GM12801 (cell line): Measurements from ENCODE around the gene HSPH1.

Source experiments
- TF ChIP-seq, protein P1 (sequence below): IDR thresholded peaks from one replicate; pipeline ENCODE4 v1.5.1; 2011; ENCODE audit warnings: control low read depth; ENCODE audit not compliant: insufficient read length; ENCODE audit errors: extremely low read depth

HSPH1 gene

DNA sequence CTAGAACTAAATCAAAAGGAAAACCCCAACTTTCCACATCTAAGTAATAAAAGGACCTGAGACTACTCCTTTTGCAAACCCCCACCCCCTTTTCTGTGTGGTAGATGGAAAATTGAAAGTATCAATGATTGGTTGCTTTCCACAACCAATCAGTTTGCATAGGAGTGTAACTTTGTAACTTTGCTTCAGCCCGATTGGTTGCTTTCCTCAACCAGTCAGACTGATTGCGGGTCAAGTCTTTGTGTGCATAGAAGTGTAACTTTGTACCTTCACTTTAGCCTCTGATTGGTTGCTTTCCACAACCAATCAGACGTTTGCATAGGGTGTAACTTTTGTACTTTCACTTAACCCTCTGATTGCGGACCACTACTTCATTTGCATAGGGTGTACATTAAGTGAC is 30.0 kb upstream of the HSPH1 start:
- TF ChIP-seq, protein P1, sequence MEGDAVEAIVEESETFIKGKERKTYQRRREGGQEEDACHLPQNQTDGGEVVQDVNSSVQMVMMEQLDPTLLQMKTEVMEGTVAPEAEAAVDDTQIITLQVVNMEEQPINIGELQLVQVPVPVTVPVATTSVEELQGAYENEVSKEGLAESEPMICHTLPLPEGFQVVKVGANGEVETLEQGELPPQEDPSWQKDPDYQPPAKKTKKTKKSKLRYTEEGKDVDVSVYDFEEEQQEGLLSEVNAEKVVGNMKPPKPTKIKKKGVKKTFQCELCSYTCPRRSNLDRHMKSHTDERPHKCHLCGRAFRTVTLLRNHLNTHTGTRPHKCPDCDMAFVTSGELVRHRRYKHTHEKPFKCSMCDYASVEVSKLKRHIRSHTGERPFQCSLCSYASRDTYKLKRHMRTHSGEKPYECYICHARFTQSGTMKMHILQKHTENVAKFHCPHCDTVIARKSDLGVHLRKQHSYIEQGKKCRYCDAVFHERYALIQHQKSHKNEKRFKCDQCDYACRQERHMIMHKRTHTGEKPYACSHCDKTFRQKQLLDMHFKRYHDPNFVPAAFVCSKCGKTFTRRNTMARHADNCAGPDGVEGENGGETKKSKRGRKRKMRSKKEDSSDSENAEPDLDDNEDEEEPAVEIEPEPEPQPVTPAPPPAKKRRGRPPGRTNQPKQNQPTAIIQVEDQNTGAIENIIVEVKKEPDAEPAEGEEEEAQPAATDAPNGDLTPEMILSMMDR = no peak

DNA sequence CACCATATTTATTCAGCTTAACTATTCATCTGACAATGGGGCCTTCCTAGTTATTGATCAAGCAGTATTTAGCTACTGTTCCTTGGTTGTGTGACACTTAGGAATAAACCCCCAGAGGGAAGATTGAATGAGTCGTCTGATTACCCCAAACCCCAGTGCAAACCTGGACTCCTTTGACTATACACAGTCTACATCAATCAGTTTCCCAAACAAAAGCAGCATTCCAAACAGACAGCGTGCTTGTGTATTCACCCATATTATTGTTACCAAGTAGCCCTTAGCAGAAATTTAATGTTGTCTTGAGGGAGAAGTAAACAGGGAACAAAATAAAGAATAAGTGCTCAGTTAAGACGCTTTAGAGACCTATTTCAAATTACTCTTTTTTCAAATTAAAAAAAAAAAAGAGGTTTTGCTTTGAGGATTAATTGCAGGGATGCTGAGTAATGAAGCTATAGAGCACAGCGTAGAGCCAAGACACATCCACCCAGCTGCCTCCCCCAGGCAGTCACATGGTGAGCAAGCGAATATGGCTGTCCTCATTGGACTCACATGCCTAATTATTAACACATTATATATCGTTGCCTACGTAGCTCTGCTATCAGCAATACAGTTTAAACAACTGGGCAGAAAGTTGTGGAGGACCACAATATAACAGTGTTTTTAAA is 23.4 kb upstream of the HSPH1 start:
- TF ChIP-seq, protein P1 = no peak

DNA sequence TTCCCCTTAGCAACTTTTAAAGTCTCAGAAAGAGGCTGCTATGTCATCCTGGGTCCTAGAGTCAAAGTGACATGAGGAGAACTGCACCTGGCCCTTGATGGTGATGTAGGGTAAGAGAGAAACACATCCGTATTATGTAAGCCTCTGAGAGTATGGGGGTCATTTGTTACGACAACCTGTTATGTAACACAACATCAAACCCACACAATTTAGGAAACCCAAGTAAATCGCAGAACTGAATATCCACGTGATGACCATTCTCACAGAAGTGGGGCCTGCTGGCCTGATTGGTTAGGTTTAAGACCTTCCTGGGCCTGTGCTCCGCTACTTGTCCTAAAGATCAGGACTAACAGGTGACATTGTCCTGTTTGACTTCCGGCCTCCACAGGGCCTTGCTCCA is 22.7 kb upstream of the HSPH1 start:
- TF ChIP-seq, protein P1 = no peak

DNA sequence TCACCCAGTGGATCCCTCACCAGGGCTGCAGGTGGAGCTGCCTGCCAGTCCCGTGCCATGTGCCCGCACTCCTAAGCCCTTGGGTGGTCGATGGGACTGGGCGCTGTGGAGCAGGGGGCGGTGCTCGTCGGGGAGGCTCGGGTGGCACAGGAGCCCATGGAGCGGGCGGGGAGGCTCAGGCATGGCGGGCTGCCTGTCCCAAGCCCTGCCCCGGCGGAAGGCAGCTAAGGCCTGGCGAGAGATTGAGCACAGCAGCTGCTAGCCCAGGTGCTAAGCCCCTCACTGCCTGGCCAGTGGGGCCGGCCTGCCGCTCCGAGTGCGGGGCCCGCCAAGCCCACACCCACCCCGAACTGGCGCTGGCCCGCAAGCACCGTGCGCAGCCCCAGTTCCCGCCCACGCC is 21.3 kb upstream of the HSPH1 start:
- TF ChIP-seq, protein P1 = no peak

DNA sequence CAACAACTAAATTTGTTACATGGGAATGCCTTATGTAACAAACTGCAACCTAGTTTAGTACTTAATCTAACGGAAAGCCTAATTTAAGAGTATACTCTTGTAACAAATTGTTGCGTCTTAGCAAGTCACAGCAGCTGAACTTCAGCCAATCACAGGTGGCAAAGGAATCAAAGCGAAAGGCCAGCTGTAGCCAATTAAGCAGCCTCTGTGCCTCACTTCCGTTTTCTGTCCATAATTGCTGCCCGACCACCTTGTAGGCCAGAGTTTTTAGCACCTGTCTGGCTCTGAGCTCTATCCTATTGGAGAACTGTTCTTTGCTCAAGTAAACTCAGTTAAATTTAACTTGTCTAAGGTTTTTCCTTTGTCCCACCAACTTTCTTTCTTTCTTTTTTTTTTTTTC is 18.1 kb upstream of the HSPH1 start:
- TF ChIP-seq, protein P1 = no peak

DNA sequence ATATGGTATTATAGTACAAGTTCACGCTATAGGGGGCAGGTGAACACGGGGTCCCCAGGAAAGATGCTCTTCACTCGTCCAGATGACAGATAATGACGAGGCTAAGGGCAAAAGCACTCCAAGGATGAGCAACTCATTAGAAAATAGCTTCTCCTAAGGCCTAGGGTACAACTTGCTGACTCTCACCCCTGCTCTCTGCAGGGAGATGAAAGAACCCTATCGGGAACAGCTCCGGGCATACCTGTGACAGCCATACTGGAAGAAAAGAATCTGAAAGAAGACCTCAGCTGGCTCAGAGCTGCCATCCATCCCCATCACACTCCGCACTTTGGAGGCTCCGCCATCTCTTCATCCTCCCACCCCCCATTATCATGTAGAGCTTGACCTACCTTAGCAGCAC is 17.5 kb upstream of the HSPH1 start:
- TF ChIP-seq, protein P1 = no peak

DNA sequence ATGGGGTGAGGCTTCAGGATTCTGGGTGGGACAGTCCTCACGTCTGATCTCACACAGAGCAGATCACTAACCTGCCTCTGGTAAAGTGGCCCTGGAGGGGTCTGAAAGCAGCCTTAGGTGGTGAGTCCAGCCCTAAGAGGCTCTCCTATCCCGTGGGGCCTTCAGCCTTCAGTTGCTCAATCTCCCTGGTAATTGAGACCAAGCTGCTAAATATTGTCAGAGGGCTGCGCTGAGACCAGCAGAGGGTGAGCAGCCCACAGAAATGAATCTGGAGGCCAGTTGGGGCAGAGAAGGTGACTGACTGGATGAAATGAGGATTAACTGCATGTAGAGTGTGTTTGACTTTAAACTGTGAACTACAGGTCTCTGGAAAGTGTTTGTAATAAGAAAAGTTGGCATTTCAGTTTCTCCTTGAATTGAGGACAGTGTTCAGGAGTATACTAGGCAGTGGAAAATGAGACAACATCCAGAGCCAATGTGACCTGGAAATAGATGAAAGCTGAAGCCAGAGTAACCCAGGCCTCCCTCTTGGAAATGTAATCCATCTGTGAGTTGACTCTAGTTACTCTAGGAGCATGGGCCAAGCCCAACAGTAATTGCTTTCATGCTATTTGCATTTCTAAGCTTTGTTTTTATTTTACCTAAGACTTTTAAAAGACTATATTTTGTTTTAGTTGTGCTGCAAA is 14.3 kb upstream of the HSPH1 start:
- TF ChIP-seq, protein P1 = no peak
